22Rv1 (cell line): Measurements from ENCODE around the gene SDK1.

Experiments
- ZFX ChIP-seq: fragments of 450-650 bp; IDR thresholded peaks from 2 replicates; pipeline ENCODE4 v1.6.1; 2017; ENCODE audit warnings: antibody characterized with exemption, borderline replicate concordance
- TF ChIP-seq, protein P1 (sequence below): fragments of 450-650 bp; IDR thresholded peaks from 2 replicates; pipeline ENCODE4 v1.5.1; 2017; ENCODE audit warnings: mild to moderate bottlenecking

DNA sequence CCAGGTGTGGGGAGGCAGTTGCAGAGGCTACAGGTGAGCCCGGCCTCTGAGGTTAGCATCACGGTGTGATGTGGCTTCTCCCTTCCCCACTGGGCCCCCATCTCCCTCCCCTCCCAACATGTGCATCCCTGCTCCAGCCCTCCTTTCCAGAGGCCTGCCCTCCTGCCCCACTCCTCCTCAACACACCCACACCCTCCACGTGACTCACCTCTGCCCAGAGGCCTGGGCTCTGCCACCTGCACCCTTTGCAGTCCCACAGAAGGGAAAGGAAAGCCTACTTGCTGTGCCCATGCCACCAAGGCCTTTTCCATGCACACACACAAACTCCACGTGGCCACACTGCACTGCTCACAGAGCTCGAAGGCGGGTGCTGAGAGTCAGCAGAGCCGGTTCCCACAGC lies 880.4 kb downstream of the SDK1 start:
- TF ChIP-seq, protein P1, sequence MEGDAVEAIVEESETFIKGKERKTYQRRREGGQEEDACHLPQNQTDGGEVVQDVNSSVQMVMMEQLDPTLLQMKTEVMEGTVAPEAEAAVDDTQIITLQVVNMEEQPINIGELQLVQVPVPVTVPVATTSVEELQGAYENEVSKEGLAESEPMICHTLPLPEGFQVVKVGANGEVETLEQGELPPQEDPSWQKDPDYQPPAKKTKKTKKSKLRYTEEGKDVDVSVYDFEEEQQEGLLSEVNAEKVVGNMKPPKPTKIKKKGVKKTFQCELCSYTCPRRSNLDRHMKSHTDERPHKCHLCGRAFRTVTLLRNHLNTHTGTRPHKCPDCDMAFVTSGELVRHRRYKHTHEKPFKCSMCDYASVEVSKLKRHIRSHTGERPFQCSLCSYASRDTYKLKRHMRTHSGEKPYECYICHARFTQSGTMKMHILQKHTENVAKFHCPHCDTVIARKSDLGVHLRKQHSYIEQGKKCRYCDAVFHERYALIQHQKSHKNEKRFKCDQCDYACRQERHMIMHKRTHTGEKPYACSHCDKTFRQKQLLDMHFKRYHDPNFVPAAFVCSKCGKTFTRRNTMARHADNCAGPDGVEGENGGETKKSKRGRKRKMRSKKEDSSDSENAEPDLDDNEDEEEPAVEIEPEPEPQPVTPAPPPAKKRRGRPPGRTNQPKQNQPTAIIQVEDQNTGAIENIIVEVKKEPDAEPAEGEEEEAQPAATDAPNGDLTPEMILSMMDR: no peak
- no peak for TF ChIP-seq ZFX
